Stimulated activated CD4-positive, alpha-beta T cell treated with anti-CD3 and anti-CD28 coated beads, TNF-alpha, amount 100 ng/mL, for 4 hours (primary cell): Measurements from ENCODE around the gene RABAC1.
"Not testable (repeated sequence)": the region's sequence is repeated elsewhere in the genome, so short reads cannot be mapped to it uniquely, and the experiment has no call there.

Experiments
- DNase-seq, 3 experiments: peaks; one replicate each; pipeline ENCODE4 v3.0.0-alpha.2; 2020; ENCODE audit warnings: low read depth in 3 of 3

RABAC1 gene

GRCh38 chr19:41945135-41945766 lies 13.9 kb downstream of the RABAC1 start:
- peak; percentile 54 to 82 (median 76) for DNase-seq

DNA sequence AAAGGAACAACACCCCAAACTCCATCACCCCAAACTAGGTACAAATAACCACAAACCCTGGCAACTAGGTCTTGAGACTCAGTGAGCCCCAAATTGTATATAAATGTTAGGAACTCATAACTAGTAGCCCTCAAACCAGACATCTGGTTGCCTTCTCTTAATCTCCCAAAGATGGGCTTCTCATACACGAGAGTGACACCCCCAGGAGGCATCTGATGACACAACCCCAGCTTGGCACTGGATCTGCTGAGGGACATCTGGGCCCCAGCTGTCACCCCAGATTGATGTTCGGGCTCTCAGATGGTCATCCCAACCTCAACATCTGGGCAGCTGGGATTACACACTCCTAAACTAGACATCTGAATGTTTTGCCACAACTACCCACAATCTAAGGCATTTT lies 14.8 kb downstream of the RABAC1 start:
- no peak for DNase-seq

GRCh38 chr19:41941410-41942202 lies 17.5 kb downstream of the RABAC1 start:
- DNase-seq: no peak

DNA sequence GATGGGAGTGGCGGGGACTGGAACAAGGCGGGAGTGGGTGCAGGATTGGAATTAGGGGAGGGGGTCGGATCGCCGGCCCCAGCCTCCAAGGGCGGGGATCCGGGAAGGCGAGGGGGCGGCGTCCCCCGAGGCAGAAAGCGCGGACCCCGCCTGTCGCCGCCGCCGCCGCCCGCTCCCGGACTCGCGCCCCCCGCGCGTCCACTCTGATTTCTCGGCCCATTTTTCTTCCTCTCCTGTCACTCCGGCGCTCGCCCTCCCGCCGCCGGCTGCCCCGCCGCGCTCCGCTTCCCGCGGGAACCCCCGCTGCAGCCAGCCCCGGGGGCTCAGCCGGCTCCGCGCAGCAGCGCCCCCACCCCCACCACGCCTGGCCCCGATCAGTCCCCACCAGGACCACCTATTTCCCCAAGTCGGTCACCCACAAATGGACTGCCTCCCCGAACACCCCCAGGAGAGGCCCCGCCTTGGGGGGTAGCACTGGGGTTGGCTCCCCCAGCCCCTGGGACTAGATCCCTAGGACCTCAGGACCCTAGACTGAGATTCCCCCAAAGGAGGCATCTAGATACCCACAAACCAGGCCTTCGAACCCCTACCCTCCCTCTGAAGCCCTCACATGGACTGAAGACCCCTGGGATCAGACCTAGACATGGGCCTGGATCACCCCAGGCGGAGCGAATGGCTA lies 18.3 kb downstream of the RABAC1 start:
- DNase-seq: no peak

- DNase-seq: peak; percentile 38 to 52 (median 47)
Measured at GRCh38 chr19:41939861-41940730, 19.0 kb downstream of the RABAC1 start.

DNA sequence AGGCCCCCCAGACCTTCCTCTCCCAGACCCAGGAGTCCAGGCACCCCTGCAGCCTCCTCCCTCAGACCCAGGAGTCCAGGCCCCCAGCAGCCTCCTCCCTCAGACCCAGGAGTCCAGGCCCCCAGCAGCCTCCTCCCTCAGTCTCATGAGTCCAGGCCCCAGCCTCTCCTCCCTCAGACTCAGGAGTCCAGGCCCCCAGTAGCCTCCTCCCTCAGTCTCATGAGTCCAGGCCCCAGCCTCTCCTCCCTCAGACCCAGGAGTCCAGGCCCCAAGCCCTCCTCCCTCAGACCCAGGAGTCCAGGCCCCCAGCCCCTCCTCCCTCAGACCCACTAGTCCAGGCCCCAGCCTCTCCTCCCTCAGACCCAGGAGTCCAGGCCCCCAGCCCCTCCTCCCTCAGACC lies 19.9 kb downstream of the RABAC1 start:
- DNase-seq: not testable (repeated sequence)

DNA sequence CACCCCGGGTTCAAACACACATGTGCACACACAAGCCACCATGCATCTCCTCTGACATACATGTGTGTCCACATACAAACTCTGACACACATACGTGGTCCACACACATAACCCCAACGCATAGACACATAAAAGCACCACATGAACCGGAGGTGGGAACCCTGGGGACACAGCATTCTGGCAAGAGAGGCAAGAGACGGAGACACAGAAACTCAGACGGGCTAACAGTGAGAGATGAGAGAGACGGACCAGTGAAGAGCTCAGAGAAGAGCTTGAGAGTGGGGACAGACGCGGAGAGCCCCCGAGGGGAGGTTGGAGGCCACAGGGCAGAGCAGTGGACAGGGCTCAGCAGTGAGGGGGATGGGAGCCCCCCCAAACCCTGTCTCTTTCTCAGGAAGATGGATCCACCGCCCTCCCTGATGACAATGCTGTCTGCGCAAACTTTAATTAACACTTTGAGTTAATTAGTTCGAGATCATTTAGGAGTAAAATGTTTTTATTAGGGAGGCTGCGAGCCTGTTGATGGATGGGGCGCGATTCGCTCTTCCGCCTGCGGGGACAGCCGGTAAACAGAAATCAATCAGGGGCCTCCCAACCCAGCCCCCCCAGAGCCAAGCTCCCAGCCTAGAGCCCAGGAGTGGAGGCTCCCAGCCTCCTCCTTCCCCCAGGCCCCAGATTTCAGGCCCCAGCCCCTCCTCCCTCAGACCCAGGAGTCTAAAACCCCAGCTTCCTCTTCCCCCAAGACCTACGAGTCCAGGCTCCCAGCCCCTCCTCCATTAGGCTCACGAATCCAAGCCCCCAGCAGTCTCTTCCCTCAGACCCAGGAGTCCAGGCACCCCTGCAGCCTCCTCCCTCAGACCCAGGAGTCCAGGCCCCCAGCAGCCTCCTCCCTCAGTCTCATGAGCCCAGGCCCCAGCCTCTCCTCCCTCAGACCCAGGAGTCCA lies 21.3 kb downstream of the RABAC1 start:
- DNase-seq: no peak

- no peak for DNase-seq
Measured at GRCh38 chr19:41936961-41937360, 22.2 kb downstream of the RABAC1 start.

GRCh38 chr19:41936416-41936850 lies 22.7 kb downstream of the RABAC1 start:
- no peak for DNase-seq

DNA sequence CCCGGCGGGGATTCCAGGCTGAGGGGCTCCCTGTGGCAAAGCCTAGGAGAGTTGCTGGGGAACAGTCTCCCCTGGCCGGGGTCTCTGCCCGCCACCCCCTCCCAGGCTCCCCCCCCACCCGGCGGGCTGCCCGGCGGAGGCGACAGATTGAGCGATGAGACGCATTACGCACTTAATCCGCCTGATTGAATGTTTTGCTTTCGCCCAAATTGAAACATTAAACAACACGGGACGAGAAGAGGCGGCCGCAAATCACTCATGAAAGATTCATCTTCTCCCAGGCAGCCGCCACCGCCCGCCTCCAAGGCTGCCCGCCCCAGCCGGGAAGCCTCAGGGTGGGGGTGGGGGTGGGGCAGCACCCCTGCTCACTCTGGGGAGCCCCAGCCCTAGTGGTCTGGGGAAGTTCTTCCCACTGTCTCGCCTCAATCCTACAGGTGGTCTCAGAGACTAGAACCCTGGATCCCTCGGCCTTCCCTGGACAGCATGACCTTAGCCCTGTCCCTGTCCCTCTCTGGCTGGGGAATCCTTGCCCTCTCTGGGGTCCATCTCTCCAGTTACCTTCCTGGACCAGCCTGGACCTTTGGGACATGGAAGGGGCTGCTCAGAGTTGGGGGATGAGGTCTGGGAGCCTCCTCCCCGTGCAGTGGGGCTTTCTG lies 23.2 kb downstream of the RABAC1 start:
- DNase-seq: no peak

DNA sequence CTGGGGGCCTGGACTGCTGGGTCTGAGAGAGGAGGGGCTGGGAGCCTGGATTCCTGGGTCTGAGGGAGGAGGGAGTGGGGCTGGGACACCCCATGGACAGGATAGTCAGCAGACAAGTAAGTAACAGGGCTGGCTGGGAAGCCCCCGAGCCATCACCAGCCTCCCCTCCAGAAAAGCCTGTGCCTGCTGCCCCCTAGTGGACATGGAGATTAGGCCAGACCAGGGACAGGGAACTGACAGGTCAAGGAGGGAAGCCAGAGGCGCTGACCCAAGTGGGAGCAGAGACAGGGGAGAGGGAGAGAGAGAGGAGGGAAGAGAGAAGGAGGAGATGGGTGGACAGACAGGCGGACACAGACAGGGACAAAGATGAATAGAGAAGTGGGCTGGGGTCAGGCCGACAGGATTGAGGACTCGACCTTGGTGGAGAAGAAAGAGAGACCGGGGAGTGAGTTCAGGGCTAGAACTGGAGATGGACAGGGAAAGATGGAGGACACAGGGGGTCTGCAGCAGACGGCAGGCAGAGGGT lies 24.2 kb downstream of the RABAC1 start:
- peak in 2 of 3 experiments; percentile 55 to 70 for DNase-seq

GRCh38 chr19:41933693-41934426 lies 25.3 kb downstream of the RABAC1 start:
- no peak for DNase-seq

GRCh38 chr19:41932720-41933332 lies 26.3 kb downstream of the RABAC1 start:
- DNase-seq: no peak

- no peak for DNase-seq
Measured at GRCh38 chr19:41932259-41932719, 26.8 kb downstream of the RABAC1 start.

DNA sequence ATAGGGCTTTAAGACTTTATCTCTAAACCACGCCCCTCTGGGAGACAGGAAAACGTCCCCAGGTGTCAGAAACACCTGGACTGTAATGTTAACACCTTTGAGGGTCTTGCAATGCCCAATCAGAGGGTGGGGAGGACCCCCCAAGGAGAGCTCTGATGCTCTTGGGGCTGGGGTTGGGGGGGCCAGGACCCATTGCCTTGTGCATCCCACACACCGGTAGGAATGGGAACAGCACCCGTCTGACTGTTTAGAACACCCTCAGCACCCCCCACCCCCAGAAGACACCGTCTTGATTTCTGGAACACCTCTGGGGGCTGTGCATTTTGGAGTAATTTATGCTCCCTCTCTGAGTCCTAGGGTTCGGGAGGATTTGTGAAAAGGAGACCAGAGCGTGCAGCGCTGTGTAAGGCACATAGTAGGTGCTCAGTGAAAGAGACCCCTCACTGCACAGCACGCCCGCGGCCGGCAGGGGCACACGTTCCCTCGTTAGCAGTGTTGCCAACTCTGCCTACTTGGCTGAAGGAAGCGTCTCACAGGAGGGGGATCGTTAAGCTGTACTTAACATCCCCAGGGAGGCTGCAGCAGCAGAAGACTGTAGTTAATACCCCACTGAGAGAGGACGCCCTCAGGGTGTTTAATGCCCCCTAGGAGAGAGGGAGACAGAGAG lies 28.1 kb downstream of the RABAC1 start:
- DNase-seq: no peak

- DNase-seq: no peak
Measured at GRCh38 chr19:41930322-41930722, 28.8 kb downstream of the RABAC1 start.

GRCh38 chr19:41929536-41930071 lies 29.5 kb downstream of the RABAC1 start:
- no peak for DNase-seq
